Activated T-cell treated with anti-CD3 and anti-CD28 coated beads, Interleukin-2, amount 50 U/mL, for 72 hours (primary cell): ENCODE measurements around the gene B3GNT3. TPM values are rescaled to one million over a fixed set of nuclear protein-coding genes. Genes with fewer than 3 reads are reported as not detected.

Source experiments
- ATAC-seq, 2 donors: fragments of 150-1000 bp; cut with Tn5 transposase; replicated peaks in 1 of 2; 2 replicates each; pipeline ENCODE4 v1.10.0; 2021; ENCODE audit warnings: moderate library complexity in 2 of 2, mild to moderate bottlenecking in 1 of 2
- DNase-seq, 2 donors: peaks; one replicate each; pipeline ENCODE4 v3.0.0; 2021 to 2022; ENCODE audit warnings: mixed read lengths in 1 of 2
- H3K27ac Mint-ChIP-seq: one replicate; pipeline ENCODE4 v1.8.0; 2022; ENCODE audit warnings: mild to moderate bottlenecking, moderate library complexity, mixed read lengths
- H3K27me3 Mint-ChIP-seq: one replicate; pipeline ENCODE4 v1.8.0; 2022; ENCODE audit warnings: low read depth, mixed read lengths
- H3K36me3 Mint-ChIP-seq, 2 donors: one replicate each; pipeline ENCODE4 v1.8.0; 2022; ENCODE audit warnings: mixed read lengths in 2 of 2, mild to moderate bottlenecking in 1 of 2; ENCODE audit not compliant: insufficient read depth in 2 of 2
- H3K4me1 Mint-ChIP-seq: one replicate; pipeline ENCODE4 v1.8.0; 2022; ENCODE audit warnings: low read depth, mixed read lengths
- H3K4me3 Mint-ChIP-seq, 2 donors: one replicate each; pipeline ENCODE4 v1.8.0; 2022; ENCODE audit warnings: mild to moderate bottlenecking in 2 of 2, mixed read lengths in 2 of 2, moderate library complexity in 2 of 2
- H3K9me3 Mint-ChIP-seq, 2 donors: one replicate each; pipeline ENCODE4 v1.8.0; 2022; ENCODE audit warnings: mixed read lengths in 2 of 2
- total RNA-seq, 2 donors: library from RNA; stranded (reverse); gene quantifications; one replicate each; pipeline ENCODE4 v1.2.3, GENCODE V29; 2022

B3GNT3 gene
- total RNA-seq, 2 donors from 2014 or later, result 0.36 TPM; not detected in 1

DNA sequence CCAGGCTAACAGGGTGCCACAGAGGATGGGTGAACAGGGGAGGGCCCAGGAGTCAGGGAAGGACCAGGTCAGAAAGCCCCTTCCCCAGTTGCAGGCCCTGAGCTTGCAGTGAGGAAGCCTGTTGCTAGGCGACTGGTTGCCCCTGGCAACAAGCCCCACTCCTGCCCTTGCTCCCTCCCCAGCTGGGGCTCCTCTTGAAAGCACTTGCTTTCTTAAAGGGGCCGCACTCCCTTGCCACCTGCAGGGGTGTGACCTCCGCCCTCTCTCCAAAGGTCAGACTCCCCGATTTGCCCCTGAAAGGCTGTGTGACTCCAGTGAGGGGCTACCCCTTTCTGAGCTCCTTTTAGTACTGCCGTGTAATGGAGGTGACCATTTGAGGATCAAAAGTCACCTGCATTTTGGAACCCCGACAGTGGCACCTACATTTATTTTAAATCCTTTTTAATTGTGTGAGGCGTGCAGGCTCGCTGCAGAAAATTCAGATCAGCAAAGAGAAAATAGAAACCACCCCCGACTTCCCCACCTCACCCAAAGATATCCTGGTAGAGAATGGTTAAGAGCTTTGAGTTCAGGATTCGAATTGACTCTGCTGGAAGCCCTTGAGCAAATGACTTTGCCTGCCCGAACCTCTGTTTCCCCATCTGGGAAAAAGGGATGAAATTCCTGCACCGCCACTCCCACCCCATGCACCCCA, 38.8 kb upstream of the B3GNT3 start:
- Mint-ChIP-seq H3K27me3 (no peaks in the 10 kb centered on the region), H3K27ac (no peak overlapping the region), H3K36me3 (peaks cover 4 to 19% of the 10 kb centered on the region in 2 donors), H3K4me3 (peak overlapping the region; percentile 6 to 23), H3K9me3 (no peaks in the 10 kb centered on the region), H3K4me1 (peaks cover 48% of the 10 kb centered on the region)
- DNase-seq, result peak; percentile 54
- peak in 1 of 2 donors; percentile 14 for ATAC-seq

- ATAC-seq, result no peak
- Mint-ChIP-seq H3K36me3 (peaks cover 4 to 19% of the 10 kb centered on the region in 2 donors), H3K27me3 (no peaks in the 10 kb centered on the region), H3K27ac (no peak overlapping the region), H3K9me3 (no peaks in the 10 kb centered on the region), H3K4me1 (peaks cover 39% of the 10 kb centered on the region), H3K4me3 (no peak overlapping the region)
- no peak for DNase-seq
Observed at GRCh38 chr19:17757125-17757524, 37.8 kb upstream of the B3GNT3 start.

DNA sequence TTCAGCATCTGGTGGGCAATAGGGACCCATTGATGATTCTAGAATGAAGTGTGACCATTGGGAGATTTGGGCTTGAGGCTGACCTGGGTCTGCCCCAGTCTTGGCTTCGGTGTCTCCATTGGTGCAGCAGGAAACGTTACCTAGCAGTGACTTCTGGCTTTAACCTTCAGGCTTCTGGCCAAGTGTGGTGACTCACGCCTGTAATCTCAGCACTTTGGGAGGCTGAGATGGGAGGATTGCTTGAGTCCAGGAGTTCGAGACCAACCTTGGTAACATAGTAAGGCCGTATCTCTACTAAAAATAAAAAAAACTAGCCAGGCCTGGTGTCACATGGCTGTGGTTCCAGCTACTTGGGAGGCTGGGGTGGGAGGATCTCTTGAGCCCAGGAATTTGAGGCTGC, 36.4 kb upstream of the B3GNT3 start:
- DNase-seq (no peak), ATAC-seq (no peak)
- H3K27me3 Mint-ChIP-seq, result no peaks in the 10 kb centered on the region
- H3K27ac Mint-ChIP-seq, result no peak overlapping the region
- peaks cover 35% of the 10 kb centered on the region for H3K4me1 Mint-ChIP-seq
- H3K36me3 Mint-ChIP-seq, result peaks cover 4 to 24% of the 10 kb centered on the region in 2 donors
- H3K9me3 Mint-ChIP-seq, result no peaks in the 10 kb centered on the region
- no peak overlapping the region for H3K4me3 Mint-ChIP-seq

GRCh38 chr19:17761148-17761547, 33.8 kb upstream of the B3GNT3 start:
- Mint-ChIP-seq H3K9me3 (no peaks in the 10 kb centered on the region), H3K27me3 (no peaks in the 10 kb centered on the region), H3K4me1 (peaks cover 16% of the 10 kb centered on the region), H3K27ac (peak overlapping the region; percentile 10), H3K4me3 (no peak overlapping the region), H3K36me3 (peaks cover 4 to 33% of the 10 kb centered on the region in 2 donors)
- DNase-seq, result no peak
- ATAC-seq, result no peak

- peak in 1 of 2 donors; percentile 25 for ATAC-seq
- no peak overlapping the region for H3K27ac Mint-ChIP-seq
- H3K4me1 Mint-ChIP-seq, result peaks cover 11% of the 10 kb centered on the region
- no peaks in the 10 kb centered on the region for H3K27me3 Mint-ChIP-seq
- H3K36me3 Mint-ChIP-seq, result peaks cover 1 to 36% of the 10 kb centered on the region in 2 donors
- H3K4me3 Mint-ChIP-seq, result no peak overlapping the region
- DNase-seq, result peak in 1 of 2 donors; percentile 28
- H3K9me3 Mint-ChIP-seq, result no peaks in the 10 kb centered on the region
Observed at GRCh38 chr19:17762505-17763229, 32.3 kb upstream of the B3GNT3 start.

- Mint-ChIP-seq H3K36me3 (peaks cover 4 to 35% of the 10 kb centered on the region in 2 donors), H3K27ac (no peak overlapping the region), H3K27me3 (no peaks in the 10 kb centered on the region), H3K9me3 (no peaks in the 10 kb centered on the region), H3K4me1 (peaks cover 4% of the 10 kb centered on the region), H3K4me3 (no peak overlapping the region)
- no peak for DNase-seq
- ATAC-seq, result no peak
Observed at GRCh38 chr19:17764348-17764747, 30.6 kb upstream of the B3GNT3 start.

DNA sequence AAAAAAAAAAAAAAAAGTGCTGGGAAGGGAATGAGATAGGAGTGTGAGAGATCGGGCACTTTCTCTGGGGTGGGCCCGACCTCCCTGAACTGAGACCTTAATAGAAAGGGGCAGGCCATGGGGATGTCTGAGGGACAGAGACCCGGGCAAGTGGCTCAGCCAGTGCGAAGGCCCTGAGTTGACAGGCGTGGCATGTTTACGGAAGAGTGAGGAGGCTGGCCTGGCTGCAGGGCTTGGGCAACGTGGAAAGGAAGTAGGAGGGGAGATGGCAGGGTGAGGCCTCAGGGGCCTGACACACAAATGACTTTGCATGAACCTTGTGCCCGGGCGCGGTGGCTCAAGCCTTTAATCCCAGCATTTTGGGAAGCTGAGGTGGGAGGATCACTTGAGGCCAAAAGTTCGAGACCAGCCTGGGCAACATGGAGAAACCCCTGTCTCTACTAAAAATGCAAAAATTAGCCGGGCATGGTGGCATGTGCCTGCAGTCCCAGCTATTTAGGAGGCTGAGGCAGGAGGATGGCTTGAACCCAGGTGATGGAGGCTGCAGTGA, 29.8 kb upstream of the B3GNT3 start:
- DNase-seq (no peak), ATAC-seq (peak in 1 of 2 donors; percentile 47)
- Mint-ChIP-seq H3K9me3 (no peaks in the 10 kb centered on the region), H3K36me3 (peaks cover 6 to 34% of the 10 kb centered on the region in 2 donors), H3K4me3 (no peak overlapping the region), H3K27me3 (no peaks in the 10 kb centered on the region), H3K27ac (peak overlapping the region; percentile 43), H3K4me1 (peaks cover 2% of the 10 kb centered on the region)

GRCh38 chr19:17766543-17767131, 28.3 kb upstream of the B3GNT3 start:
- Mint-ChIP-seq H3K27me3 (no peaks in the 10 kb centered on the region), H3K27ac (no peak overlapping the region), H3K36me3 (peaks cover 5 to 39% of the 10 kb centered on the region in 2 donors), H3K4me1 (no peaks in the 10 kb centered on the region), H3K4me3 (no peak overlapping the region), H3K9me3 (no peaks in the 10 kb centered on the region)
- DNase-seq (peak; percentile 37 to 41), ATAC-seq (no peak)

GRCh38 chr19:17767559-17767958, 27.4 kb upstream of the B3GNT3 start:
- H3K4me3 Mint-ChIP-seq, result no peak overlapping the region
- DNase-seq (no peak), ATAC-seq (no peak)
- no peaks in the 10 kb centered on the region for H3K27me3 Mint-ChIP-seq
- no peak overlapping the region for H3K27ac Mint-ChIP-seq
- no peaks in the 10 kb centered on the region for H3K9me3 Mint-ChIP-seq
- peaks cover 8 to 44% of the 10 kb centered on the region in 2 donors for H3K36me3 Mint-ChIP-seq
- no peaks in the 10 kb centered on the region for H3K4me1 Mint-ChIP-seq

DNA sequence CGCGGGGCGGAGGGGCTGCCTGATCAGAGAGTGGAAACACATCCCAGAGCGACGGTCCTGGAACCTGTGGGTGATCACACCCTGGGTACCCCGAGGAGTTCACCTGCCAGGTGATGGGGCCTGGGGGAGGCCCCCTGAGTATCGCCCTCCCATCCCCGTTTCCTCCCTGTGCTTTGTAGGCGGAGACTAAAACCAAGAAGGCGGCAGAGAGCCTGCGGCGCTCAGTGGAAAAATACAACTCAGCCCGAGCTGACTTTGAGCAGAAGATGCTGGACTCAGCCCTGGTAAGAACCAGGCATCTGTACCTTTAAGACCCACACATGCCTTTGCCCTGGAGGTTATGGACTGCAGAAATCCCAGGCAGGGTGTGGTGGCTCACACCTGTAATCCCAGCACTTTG, 24.3 kb upstream of the B3GNT3 start:
- Mint-ChIP-seq H3K36me3 (peaks cover 14 to 36% of the 10 kb centered on the region in 2 donors), H3K4me1 (peaks cover 10% of the 10 kb centered on the region), H3K27me3 (no peaks in the 10 kb centered on the region), H3K27ac (no peak overlapping the region), H3K4me3 (no peak overlapping the region), H3K9me3 (no peaks in the 10 kb centered on the region)
- ATAC-seq (no peak), DNase-seq (no peak)

DNA sequence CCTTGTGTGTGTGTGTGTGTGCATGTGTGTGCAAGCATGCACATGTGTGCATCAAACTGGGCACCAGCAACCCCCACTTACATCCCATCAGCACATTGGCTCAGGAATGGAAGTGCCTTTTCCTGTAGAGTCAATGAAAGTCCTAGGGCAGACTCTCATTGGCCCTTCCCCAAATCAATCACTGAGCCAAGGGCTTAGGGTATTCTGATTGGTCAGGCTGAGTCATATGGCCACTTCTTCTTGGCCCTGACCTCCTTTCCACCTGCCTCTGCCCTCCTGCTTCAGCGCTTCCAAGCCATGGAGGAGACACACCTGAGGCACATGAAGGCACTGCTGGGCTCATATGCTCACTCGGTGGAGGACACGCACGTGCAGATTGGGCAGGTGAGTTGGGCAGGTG, 22.8 kb upstream of the B3GNT3 start:
- H3K27ac Mint-ChIP-seq, result no peak overlapping the region
- ATAC-seq (peak in 1 of 2 donors; percentile 23), DNase-seq (no peak)
- no peak overlapping the region for H3K4me3 Mint-ChIP-seq
- peaks cover 14 to 37% of the 10 kb centered on the region in 2 donors for H3K36me3 Mint-ChIP-seq
- H3K27me3 Mint-ChIP-seq, result no peaks in the 10 kb centered on the region
- peaks cover 22% of the 10 kb centered on the region for H3K4me1 Mint-ChIP-seq
- H3K9me3 Mint-ChIP-seq, result no peaks in the 10 kb centered on the region

DNA sequence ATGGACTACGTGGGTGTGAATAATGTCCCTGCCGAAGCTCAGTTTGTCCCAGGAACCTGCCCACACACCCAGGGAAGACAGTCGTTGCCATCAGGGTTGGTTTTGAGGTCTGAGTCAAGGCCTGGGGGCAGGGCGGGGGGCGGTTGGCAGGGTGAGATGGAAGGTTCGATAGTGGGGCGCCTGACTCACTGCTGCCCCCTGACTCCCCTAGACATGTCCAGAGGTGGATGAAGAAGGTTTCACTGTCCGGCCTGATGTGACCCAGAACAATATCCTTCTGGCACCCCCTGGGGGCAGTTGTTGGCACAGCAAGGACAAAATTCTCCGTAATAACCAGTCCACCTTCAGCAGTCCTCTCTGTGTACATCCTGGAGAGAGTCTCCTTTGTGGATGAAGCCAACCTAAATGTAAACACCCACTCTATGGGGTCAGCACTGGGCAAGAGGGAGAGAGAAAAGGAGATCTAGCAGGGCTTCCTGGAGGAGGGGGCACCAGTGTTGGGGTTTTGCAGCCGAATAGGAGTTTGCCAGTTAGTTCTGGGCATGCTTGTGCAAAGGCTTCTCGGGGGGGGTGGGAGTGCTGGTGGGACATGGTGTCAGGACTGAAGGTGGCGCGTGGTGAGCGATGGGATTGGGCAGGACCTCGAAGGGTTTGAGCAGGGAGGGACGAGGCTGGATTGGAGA, 19.6 kb upstream of the B3GNT3 start:
- Mint-ChIP-seq H3K27ac (no peak overlapping the region), H3K4me3 (no peak overlapping the region), H3K9me3 (no peaks in the 10 kb centered on the region), H3K27me3 (no peaks in the 10 kb centered on the region), H3K36me3 (peaks cover 8 to 25% of the 10 kb centered on the region in 2 donors), H3K4me1 (peaks cover 34% of the 10 kb centered on the region)
- DNase-seq, result peak; percentile 38 to 51
- no peak for ATAC-seq
